ENCODE measurements around the gene CTDNEP1.

GRCh38 chr17:7221278-7222092 is 30.0 kb downstream of the CTDNEP1 start:
- TF ChIP-seq FOXK2 (IDR thresholded peaks at IDR 0.05) = no peak
- TF ChIP-seq CTBP1 (IDR thresholded peaks at IDR 0.05; ENCODE audit: borderline replicate concordance) = no peak
- no peak for TF ChIP-seq SUZ12 (IDR thresholded peaks at IDR 0.05)
- TF ChIP-seq ZNF384 (IDR thresholded peaks at IDR 0.05) = no peak
- TF ChIP-seq NFRKB (IDR thresholded peaks at IDR 0.05) = no peak
- TF ChIP-seq SP1 (IDR thresholded peaks at IDR 0.05) = no peak
- no peak for TF ChIP-seq ARNT (IDR thresholded peaks at IDR 0.05)
- TF ChIP-seq FOXM1 (IDR thresholded peaks at IDR 0.05; ENCODE audit: borderline replicate concordance) = no peak
- no peak for TF ChIP-seq TARDBP (IDR thresholded peaks at IDR 0.05)

Measured in HEK293T (cell line).